T-helper 22 cell (primary cell): ENCODE results near the gene MYBPC3.

Source experiments
- DNase-seq: peaks from one replicate; pipeline ENCODE4 v3.0.0-alpha.2; 2020; ENCODE audit warnings: low read depth

Gene MYBPC3

DNA sequence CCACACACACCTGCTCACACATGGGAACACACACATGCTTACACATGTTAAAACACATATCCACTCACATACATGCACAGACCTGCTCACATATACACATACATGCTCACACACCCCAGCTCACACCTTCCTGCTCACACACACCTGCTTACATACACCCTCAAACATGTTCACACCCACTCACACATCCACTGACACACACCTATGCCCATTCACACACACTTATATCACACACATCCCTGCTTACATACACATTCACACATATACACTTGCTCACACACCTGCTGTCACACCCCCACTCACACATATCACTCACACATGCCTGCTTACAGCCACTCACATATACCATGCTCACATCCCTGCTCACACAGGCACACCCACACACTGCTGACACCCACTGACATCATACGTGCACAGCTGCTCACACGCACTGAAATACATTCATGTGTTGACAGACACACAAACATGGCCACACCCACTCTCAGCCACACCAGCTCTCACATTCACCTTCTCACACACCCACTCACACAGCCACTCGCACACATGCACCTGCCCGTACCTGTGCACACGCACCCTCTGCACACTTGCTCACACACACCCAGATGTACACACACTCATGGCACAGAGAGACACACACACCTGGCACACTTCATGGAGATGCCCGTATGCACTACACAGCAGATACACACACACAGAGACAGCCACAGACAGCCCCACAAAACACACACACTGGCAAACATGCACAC, 5.7 kb upstream of the MYBPC3 start:
- DNase-seq, result no peak

DNA sequence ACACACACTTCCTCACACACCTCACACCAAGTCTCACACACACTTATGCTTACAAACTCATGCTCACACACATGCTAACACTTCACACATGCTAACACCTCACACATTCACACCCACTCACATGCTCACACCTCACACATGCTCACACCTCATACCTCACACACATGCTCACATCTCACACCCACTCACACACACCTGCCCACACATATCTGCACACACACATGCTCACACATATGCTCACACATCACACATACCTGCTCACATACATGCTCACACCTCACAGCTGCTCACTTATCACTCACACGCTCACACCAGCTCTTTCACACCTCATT, 4.5 kb upstream of the MYBPC3 start:
- DNase-seq, result no peak

DNA sequence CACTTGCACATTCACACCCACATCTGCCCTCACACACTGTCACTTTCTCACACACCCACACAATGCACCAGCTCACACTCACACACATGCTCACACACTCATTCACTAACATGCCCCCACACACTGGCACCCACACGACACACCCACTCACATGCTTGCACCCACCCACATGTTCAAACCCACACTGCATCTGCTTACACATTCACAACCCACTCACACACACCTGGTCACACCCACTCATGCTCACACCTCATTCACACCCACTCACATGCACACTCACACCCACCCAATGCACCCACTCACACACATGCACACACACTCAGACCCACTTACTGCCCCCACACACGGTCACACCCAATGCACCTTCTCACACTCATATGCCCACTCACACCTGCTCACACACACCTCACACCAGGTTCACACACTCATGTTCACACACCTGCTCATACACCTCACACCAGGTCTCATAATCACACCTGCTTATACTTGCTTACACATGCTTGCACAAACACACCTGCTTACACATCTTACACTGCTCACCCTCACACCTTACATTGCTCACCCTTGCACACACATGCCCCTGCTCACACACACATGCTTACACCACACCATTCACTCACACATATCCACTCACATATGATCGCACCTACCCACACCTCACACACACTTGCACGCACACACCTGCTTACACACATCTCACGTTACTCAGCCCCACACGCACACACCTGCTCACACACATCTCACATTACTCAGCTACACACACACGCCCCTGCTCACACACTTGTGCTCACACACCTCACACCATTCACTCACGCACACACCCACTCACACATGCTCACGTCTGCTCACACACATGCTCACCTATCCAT, 3.9 kb upstream of the MYBPC3 start:
- DNase-seq, result no peak

DNA sequence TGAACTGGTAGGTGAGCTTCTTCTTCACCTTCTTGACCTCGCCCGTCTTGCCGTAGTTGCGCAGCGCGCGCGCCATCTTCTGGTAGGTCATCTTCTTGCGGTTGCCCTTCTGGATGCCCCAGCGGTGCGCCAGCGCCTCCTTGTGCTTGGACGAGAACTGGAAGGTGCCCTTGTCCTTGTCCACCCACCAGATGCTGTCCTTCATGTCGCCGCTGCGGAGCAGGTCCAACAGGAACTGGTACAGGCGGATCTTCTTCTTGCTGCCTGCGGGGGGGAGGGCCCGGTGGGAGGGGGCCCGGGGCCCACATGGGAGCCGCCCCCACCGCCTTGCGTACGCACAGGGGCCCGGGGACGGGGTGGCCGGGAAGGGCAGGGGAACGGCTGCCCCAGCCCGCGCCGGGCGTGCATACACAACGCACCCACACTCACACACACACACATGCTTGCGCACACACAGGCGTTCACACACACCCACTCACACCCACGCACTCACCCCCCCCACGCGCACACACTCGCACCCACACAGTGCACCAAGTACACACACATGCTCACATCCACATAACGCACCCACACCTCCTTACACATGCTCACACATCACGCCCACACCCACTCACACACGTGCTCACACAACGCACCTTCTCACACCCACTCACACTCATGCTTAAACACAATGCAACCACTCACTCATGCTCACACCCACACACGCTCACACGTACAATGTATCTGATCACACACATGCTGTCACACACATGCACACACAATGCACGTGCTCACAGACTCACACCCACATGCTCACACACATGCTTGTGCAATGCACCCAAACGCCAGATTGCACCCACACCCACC, 3.0 kb upstream of the MYBPC3 start:
- DNase-seq, result no peak

DNA sequence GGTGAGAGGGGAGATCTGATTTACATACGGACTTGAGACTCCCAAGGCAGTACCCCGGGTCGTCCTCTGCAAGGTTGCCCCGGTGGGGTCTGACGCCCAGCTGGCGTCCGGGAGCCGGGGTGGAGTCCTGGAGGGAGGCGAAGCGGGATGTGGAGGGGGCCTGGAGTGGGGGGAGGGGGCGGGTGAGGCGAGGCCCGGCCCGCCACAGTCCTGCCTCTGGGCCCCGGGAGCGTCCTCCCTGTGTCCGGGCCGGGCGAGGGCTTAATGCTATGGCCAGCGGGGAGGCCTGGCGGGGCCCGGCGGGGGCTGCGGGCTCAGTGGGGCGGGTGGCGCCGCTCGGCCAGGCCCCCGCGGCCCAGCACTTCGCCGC, 2.4 kb upstream of the MYBPC3 start:
- DNase-seq, result no peak

DNA sequence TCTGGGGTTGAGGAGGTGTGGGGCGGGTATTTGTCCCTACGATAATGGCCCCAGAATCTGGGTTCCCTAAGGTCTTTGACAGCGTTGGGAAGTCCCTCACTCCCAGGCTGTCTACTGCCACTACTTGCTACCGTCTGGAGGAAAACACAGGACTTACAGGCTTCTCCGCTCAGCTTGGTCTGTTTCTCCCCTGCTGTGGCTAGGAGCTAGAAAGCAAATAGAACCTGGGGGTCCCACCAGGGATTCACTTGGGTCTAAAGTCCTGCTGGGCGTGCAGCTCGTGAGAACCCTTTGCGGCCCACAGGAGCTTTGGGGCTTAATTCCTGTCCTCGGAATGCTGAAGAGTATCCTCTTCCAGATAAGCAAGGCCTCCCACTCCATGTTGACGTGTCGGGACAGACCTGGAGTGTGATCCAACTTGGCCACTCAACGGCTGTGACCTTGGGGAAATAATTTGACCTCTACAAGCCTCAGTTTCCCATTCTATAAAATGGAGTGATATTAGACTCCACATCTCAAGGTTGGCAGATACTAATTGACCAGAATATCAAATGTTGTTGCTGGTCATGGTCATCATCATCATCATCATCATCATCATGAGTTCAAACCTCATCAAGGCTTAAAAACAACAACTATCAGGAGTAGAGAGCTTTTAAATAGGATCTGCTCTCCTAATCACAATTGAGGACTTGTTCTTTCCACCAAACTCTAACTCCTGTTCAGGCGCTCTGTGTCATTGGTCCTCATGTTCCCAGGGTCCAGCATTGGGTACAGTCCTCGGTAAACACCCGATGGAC, 1.7 kb upstream of the MYBPC3 start:
- no peak for DNase-seq

DNA sequence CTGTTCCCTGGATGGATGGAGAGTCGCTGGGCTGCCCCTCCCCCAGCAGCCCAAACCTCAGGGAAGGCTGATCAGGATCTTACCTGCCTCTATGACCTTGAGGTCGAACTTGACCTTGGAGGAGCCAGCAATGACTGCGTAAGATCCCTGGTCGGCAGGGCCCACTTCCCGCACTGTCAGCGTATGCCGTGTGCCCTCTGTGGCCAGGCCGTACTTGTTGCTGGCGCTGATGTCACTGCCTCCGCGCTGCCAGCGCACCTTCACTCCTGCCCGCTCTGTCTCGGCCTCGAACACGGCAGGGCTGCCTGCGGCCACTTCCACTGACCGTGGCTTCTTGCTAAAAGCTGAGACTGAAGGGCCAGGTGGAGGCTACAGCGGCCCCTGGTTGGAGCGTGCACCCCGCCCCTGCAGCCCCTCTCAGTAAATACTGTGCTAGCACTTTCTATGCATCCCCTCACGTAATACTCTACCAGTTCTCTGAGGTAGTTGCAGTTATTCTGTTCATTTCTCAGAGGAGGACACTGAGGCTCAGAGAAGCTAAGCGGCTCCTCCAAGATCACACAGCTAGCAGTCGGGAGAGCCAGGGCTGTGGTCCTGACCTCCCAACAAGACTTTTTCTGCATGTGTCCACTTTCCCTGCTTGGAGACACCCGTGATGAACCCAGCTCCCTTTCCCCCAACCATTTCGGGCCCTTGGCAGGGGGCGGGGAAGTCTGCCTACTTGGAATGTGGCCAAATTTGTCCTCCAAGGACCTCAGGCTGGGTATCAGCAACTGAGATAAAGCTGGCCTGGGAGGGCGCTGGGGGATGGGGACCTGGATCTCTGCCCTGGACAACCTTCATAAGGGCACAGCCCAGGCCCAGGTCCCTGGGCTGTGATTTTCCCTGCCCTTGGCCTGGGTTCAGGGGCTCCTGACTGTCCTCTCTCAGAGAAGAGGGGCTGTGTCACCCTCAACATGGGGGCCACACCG, 1.1 kb downstream of the MYBPC3 start:
- DNase-seq, result no peak

DNA sequence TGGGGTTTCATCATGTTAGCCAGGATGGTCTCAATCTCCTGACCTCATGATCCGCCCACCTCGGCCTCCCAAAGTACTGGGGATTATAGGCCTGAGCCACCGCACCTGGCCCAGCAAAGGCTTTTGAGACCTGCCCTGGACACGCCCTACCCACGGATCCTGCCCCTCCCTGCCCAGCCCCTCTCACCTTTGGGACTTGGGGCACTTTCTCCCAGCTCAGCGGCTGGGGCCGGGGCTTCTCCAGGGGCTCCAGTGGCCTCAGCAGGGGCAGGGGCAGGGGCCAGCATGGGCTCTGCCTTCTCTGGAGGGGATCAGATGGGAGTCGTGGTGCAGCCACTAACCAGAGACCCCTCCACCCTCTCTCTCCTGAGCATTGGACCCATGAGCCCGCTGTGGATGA, 2.2 kb downstream of the MYBPC3 start:
- DNase-seq, result no peak

DNA sequence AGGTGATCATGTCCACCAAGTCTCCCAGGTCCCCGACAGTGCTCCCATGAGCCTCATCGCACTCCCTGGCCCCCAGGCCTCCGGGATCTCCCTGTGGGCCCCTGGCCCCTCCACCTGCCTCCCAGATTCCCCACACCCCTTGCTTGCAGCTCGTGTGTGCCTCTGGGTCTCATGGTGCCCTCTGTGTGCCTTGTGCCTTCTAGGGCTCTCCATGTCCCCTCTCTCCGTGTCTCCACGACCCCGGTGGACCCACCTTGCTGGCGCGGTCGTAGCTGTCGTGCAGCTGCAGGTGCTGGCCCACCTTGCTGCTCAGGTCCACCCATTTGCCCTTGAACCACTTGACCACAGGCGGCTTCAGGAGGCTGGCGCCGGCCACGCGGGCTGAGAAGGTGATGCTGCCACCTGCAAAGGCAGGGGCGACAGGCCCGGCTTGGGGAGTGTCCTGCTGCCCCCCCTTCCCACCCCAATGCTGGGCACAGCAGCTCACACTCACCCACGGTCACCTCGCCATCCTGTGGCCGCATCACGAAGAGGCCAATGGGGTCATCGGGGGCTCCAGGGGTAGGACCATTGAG, 2.9 kb downstream of the MYBPC3 start:
- DNase-seq, result no peak

DNA sequence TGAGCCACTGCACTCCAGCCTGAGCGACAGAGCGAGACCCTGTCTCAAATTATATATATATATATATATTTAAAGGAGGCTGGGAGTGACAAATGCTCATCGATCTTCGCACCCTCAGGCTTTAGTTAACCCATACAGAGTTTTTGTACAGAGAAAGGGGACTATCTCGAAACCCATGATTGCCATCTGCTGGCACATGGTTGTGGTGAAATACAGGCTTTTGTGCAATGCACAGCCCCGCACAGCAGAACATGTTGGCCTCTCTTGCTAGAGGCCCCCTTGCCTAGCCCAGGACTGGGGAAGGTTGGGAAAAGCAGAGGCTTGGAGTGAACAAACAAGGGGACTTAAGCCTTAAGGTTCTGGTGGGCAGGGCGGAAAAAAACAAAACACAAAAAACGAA, 3.6 kb downstream of the MYBPC3 start:
- no peak for DNase-seq

DNA sequence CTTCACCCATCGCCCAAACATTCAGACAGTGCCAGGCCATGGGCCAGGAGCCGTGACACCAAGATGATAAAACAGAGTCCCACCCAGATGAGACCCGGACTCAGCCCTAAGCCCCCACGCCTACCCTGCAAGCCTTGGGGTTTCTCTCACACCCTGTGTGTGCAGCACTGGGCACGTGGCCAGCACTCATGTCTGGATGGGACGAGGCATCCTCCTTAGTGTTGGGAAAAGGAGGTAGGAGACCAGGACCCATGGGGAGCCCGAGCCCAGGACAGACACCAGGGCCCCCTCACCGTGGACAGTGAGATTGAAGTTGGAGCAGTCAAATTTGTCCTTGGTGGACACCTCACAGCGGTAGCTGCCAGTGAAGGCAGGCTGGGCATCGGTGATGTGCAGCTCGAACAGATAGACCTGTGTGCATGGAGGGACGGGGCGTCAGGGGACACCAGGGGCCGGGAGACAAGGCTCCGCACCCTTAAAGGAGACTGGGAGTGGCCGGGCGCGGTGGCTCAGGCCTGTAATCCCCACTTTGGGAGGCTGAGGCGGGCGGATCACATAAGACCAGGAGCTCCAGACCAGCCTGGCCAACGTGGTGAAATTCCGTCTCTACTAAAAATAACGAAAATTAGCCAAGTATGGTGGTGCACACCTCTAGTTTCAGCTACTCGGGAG, 4.2 kb downstream of the MYBPC3 start:
- DNase-seq, result no peak

DNA sequence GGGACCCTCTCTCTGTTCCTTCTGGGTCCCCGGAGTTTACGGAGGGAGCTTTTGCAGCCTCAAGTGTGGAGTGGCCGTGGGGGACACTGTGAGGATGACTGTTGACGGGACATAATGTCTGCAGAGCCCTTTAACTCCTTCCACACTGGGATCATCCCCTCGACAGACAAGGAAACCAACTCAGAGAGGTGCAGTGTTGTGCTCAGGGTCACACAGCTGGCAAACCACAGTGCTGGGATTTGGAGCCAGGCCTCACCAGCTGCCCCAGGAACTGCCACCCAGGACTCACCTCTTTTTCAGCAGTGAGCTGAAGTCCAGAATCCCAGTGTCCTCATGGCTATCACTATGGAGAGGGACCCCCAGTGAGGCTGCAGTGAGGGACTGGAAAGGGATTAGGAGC, 5.4 kb downstream of the MYBPC3 start:
- DNase-seq, result no peak

DNA sequence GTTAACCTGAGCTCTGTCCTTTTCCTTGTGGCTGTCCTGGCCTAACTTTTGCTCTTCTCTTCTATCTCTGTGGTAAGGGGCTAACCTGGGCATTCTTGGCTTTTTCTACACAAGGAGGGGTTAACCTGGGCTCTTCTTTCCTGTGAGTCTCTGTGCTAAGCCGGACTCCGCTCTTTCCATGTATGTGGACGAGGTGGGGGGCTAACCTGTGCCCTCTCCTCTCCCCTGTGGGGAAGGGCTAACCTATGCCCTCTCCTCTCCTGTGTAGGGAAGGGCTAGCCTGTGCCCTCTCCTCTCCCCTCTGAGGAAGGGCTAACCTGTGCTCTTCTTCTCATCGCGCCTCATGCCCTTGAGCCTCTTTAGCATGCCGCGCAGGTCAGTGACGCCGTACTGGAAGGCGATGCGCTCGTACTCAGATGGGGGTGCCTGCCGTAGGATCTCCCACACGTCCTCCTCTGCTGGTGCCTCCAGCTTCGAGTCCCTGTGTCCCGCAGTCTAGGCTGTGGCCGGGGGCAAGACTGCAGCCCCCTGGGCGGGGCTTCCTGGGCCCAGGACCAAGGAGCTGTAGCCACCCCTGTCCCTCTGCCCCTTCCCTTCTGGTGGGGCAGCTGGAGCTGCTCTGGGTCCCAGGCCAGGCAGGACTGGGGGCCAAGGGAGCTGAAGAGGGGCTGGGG, 6.5 kb downstream of the MYBPC3 start:
- no peak for DNase-seq

DNA sequence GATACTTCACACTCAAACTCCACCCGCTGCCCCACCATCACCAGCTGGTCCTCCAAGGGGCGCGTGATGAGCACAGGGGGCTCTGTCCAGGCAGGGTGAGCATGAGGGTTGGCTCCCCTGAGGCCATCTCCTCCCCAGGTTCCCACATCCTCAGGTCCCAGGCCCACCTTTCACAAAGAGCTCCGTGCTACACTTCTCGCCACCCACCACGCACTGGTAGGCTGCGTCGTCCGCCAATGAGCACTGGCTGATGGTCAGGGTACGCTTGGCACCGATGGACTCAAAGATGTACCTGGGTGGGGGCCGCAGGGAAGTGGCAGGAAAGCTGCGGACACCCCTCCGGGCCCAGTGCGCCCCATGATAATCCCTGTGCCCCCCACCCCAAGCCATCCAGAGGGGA, 9.6 kb downstream of the MYBPC3 start:
- no peak for DNase-seq

DNA sequence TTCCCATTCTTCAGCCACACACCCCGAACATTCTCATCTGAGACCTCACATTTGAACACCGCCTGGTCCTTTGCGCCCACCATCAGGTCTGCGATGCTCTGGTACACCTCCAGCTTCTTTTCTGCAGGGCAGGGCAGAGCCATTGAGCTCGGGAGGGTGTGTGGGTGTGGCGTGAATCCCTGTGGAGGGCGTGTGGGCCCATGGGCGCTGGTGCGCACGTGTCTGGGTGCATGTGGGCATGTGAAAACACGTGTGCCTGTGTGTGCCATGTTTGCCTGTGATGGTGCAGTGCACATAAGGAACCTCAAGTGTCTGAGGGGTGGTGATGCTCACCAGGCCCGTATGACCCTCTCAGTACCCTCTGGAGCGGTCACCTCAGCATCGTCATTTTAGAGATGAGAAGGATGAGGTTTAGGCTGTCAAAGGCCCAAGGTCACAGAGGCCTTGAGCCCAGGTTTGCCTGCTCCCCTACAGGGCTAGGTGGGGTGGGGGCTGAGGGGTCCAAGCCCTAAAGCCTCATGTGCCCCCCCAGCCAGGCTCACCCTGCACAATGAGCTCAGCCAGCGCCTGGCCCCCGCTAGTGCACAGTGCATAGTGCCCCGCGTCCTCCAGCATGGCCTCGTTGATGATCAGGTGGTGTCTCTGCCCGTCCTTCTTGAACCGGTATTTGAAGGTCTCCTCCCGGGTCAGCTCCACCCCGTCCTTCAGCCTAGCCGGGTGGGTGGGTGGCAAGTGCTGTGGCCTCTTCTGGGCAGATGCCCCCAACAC, 10.3 kb downstream of the MYBPC3 start:
- no peak for DNase-seq

DNA sequence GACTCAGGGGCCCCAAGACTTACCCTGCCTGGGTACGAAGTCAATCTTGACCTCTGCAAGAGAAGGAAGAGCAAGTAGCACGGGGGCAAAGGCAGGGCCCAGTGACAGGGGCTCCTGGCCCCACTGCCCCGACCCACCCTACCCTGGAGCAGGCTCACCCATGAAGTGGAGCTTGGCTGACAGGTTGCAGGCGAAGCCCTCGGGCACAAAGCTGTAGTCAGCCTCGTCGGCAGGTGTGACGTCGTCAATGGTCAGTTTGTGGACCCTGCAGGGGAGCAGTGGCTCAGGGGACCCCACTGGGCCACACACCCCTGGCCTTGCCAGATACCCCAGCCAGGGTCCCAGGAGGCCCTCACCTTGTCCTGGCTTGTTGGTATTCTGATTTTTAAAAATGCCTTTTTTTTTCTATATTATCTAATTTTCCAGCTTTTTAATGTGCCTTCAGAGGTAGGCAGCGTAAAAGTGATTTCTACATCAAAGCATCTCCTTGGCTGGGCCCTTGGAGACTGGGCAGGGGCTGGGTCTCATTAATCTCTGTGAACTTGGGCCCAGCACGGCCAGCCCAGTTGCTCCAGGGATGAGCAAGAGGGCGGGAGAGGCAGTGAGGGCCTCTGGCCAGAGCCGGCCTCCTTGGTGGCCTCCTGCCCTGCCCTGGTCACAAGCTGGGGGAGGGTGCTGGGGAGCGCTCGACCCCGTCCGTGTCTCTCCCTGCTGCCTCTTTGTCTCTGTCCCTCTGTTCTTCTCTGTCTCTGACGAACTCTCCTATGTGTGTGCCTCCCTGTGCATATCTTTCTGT, 11.3 kb downstream of the MYBPC3 start:
- DNase-seq, result no peak

DNA sequence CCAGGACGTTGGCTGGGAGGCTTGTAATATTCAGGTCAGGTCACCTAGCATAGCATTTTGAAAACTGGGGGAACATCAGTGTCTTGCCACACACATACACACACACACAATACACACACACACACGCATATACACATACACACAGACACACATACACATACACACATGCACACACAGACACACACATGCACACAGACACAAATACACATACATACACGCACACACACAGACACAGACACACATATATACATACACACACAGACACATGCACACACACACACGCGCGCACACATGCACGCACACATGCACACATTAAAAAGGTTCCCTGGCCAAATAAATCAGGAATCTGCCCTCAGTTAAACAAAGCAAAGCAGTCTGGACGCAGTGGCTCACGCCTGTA, 12.5 kb downstream of the MYBPC3 start:
- no peak for DNase-seq
